HT1080 (cell line): ENCODE measurements around the gene CATSPERZ. TPM values are rescaled to one million over a fixed set of nuclear protein-coding genes. Genes with fewer than 3 reads are reported as not detected.
A peak's percentile ranks its signal among the peaks of the same experiment; 100 is the strongest.
"Not testable (repeated sequence)": the region's sequence is repeated elsewhere in the genome, so short reads cannot be mapped to it uniquely, and the experiment has no call there.

Experiments used
- DNase-seq: peaks from one replicate; pipeline ENCODE4 v3.0.0-alpha.2; 2015; ENCODE audit warnings: low read depth
- total RNA-seq: library from RNA; depleted of rRNA; stranded (reverse); fragments of >200 nt; shearing (Covaris generic); gene quantifications from 2 replicates; pipeline ENCODE4 v1.2.3, GENCODE V29; 2014

Gene CATSPERZ
- total RNA-seq, 1 experiment from 2014 or later: 1.2 TPM

DNA sequence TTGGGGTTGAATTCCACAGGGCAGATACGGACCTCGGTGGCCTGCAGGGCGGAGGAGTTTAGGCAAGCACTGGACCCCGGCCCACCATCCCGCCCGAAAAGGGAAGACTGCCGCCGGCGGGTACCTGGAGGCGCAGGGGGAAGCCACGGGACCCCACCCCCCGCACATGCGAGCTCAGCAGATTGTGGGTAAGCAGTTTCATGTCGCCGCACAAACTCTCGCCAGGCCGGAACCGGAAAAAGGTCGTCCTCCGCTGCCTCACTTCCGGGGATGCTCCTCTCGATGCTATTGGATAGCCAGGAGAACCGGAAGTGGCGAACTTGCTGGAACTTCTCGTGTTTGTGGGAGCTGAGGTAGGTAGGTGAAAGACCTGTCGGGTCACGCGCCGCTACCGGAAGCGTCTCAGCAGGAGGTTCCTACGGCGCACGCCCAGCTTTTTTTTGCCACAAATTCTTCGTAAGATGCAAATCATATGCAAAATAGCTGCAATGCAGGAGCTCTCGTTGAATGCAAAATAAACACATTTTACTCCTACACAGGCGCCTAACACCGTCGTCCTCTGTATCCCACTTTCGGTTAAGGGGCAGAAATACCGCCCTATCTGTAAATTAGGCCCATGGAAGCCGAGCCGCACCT, 17.3 kb downstream of the CATSPERZ start, which contains the start of gene TRMT112:
TSS of gene TRMT112 (minus strand) at position 235 of the 636 bp plus-strand sequence. CDS start at position 202, 33 bp downstream.
- DNase-seq: peak; percentile 99

DNA sequence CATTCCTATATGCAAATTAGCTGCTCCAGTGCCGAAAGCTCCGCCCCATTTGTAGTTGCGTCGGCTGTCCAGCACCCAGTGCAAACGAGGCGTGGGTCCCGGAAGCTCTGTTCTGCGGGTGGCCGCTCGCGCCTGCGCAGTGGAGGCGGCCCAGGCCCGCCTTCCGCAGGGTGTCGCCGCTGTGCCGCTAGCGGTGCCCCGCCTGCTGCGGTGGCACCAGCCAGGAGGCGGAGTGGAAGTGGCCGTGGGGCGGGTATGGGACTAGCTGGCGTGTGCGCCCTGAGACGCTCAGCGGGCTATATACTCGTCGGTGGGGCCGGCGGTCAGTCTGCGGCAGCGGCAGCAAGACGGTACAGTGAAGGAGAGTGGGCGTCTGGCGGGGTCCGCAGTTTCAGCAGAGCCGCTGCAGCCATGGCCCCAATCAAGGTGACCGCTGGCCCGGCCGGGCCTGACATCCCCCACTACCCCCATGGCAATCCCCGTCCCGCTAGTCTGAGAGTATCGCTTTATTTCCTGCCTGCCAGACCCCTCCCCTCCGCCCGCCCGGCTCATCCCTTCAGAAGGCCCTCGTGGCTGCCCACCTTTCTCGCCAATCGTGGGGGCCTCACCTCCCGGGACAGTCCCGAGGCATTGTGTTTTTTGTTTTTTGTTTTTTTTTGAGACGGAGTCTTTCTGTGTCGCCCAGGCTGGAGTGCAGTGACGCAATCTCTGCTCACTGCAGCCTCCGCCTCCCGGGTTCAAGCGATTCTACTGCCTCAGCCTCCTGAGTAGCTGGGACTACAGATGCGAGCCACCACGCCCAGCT, 18.0 kb downstream of the CATSPERZ start, which contains the start of gene PRDX5:
TSS of gene PRDX5 (plus strand) at position 161 of the 805 bp plus-strand sequence. CDS start at position 256, 95 bp downstream.
- DNase-seq: peak; percentile 96

DNA sequence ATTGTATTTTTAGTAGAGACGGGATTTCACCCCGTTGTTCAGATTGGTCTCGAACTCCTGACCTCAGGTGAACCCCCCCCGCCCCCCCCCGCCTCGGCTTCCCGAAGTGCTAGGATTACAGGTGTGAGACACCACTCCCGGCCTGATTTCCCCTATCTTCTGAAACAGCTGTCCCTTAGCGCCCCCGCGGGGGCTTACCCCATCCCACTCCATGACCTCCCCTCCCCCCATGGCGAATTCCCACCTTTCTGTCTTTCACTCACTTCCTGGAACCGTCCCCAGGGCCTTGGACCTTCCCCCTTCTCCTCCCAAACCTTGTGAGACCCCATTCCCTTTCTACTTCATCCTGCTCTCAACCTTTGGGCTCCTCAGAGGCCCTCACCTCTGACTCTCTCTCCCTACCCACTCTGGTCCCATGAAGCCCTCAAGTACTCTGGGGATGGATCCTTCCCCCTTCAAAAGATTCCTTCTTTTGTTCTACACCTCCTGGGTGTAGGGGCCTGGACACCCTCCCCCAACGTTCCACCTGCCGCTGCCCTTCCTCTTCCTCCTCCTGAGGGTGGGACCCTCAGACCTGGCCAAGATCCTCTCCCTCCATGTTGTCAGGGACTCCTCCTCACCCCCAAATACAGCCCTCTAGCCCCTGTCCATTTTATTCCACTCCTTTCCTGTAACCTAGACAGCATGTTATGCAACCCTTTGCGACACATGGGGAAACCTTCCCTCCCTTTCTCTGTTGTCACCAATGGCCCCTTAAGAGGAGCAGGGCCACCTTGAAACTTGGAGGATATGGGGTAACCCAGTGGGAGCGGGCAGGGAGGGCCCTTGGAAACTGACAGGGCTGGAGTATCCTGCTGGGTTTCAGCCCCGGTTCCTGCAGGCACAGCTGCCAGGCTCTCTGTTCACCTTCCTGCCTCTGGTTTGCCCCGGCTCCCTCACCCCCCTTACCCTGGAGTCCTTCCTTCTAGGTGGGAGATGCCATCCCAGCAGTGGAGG, 18.9 kb downstream of the CATSPERZ start:
- DNase-seq: no peak

DNA sequence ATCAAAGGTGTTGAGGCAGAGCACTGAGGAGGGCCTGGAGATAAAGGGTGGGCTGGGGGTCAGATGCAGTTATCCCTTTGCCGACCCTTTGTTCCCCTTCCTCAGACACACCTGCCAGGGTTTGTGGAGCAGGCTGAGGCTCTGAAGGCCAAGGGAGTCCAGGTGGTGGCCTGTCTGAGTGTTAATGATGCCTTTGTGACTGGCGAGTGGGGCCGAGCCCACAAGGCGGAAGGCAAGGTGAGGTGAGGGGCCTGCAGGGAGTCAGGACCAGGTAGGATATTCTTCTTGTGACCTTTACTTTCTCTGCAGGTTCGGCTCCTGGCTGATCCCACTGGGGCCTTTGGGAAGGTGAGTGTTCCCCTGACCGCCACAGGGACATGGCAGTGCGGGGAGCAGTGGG, 20.4 kb downstream of the CATSPERZ start:
- DNase-seq: no peak

DNA sequence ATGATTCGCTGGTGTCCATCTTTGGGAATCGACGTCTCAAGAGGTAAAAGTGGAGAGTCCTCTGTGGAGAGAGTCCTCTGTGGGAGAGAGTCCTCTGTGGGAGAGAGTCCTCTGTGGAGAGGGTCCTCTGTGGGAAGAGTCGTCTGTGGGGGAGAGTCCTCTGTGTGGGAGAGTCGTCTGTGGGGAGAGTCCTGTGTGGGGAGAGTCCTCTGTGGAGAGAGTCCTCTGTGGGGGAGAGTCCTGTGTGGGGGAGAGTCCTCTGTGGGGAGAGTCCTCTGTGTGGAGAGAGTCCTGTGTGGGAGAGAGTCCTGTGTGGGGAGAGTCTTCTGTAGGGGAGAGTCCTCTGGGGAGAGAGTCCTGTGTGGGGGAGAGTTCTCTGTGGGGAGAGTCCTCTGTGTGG, 20.9 kb downstream of the CATSPERZ start:
- DNase-seq: no peak

DNA sequence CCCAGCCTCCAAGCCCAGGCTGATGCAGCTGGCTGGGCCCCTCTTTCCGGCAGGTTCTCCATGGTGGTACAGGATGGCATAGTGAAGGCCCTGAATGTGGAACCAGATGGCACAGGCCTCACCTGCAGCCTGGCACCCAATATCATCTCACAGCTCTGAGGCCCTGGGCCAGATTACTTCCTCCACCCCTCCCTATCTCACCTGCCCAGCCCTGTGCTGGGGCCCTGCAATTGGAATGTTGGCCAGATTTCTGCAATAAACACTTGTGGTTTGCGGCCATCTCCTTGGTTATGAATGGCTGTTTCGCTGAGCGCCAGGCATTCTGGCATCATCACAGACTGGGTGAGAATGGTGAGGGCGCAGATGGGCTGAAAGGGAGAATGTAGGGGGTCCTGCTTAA, 21.4 kb downstream of the CATSPERZ start:
- no peak for DNase-seq

DNA sequence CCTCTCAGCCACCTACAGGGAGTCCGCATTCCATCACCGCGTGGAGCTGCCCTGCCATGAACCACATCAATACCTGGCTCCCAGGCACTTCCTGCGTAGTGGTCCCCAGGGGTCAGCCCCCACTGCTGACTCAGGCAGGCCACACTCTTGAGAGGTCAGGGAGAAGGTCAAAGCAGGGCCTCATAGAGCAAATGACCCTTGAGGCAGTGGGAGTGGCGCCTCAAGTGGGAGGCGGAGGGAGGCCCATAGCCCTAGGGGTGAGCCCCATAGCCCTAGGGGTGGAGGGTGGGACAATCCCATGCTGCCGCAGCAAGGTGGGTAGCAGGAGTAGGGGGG, 22.7 kb downstream of the CATSPERZ start:
- DNase-seq: no peak

DNA sequence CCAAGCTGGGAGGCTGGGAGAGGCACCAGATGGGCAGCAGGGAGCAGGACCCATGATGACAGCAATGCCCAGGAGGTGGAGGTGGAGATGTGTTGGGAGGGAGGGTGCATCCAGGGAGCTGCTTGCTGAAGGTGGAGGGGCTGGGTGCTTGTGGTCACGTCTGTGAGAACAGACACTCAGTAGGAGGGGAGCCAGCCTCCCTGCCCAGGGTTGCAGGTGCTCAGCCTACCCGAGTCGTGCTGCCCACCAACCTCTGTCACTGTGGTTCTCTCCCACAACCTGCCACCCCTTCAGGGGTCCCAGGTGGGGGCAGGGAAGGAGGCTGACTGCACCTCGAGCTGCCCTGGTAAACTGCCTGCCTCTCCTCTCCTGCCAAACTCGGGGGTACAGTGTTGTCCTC, 23.2 kb downstream of the CATSPERZ start:
- DNase-seq: no peak

DNA sequence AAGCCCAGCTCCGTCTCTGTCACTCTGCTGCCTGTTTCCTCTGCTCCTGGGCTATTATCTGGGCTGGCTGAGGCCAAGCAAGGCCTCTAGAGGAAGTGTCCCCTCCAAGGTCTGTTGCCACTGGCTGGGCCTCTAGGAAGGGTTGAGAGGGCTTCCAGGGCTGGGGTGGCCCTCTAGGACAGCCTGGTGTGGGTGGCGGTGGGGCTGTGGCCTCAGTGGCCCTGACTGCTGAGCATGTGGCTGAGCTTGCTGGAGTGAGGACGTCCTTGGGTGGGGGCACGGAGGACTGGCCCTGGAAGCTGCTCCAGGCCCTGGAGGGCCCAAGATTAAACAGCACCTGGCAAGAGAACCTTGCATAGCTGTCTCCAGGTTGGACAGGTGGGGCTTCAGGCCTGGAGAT, 23.8 kb downstream of the CATSPERZ start:
- DNase-seq: not testable (repeated sequence)

DNA sequence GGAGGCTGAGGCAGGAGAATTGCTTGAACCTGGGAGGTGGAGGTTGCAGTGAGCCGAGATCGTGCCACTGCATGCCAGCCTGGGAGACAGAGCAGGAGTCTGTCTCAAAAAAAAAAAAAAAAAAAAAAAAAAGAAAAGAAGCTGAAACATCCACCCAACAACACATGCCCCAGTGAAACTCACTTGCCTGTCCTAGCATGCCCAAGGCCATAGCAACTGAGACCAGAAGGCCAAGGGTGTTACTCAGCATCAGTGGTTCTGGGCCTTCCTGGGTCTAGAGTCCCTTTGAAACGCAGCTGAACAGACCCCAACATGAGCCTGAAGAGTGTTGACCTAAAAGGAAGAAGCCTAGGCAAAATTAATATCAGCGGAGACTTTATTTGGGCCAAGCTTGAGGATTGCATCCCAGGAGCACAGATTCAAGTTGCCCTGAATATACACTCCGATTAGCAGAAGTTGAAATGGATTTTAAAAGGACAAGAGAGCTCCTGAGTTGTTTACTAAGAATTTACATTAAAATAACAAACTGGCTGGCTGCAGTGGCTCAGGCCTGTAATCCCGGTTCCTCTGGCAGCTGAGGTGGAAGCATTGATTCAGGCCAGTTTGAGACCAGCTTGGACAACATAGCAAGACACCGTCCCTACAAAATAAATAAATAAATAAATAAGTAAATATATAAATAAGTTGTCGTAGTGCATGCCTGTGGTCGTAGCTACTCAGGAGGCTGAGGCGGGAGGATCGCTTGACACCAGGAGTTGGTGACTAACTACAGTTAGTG, 24.7 kb downstream of the CATSPERZ start:
- DNase-seq: no peak

DNA sequence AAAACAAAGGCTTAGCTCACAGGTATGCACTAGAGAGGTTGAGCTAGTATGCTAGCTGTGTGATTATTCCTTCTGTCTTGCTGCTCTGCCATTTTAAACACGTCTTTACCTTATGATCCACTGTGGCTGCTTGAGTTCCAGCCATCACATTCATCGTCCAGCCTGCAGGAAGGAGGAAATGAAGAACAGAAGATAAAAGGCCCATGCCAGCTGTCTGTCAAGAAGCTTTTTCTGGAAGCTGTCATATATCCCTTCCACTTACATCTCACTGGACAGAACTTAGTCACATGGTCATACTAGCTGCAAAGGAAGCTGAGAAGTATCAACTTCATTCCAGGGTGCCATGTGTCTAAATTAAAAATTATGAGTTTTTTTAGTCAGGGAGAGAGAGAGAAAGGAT, 27.2 kb downstream of the CATSPERZ start:
- no peak for DNase-seq

DNA sequence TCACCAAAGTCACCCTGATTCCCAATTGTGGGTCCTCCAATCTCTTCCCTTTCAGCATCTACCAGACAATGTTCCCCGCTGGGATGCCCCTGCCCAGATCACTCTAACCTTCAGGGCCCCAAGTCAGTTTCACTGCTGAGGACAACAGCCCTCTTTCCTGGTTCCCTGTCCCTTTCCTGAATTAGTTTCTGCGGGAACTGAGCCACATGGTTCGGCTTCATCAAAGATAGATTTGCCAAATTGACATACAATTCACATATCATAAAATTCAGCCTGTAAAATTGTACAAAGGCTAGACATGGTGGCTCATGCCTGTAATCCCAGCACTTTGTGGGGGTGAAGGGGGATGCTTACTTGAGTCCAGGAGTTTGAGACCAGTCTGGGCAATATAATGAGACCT, 27.8 kb downstream of the CATSPERZ start:
- DNase-seq: no peak

DNA sequence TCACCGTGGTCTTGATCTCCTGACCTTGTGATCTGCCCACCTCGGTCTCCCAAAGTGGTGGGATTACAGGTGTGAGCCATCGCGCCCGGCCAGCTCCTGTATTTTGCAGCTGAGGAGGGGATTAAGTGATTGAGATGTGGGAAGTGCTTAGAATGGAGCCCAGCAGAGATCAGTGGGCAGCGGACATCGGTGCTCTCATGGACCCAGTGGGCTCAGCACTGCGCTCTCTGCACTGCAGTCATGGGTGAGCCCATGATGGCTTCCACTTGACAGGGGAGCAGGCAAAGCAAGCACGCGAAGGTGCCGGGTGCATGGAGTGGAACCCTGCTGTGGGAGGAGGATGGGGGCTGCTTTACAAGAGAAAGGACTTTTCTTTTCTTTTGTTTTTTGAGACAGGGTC, 30.7 kb downstream of the CATSPERZ start:
- no peak for DNase-seq

DNA sequence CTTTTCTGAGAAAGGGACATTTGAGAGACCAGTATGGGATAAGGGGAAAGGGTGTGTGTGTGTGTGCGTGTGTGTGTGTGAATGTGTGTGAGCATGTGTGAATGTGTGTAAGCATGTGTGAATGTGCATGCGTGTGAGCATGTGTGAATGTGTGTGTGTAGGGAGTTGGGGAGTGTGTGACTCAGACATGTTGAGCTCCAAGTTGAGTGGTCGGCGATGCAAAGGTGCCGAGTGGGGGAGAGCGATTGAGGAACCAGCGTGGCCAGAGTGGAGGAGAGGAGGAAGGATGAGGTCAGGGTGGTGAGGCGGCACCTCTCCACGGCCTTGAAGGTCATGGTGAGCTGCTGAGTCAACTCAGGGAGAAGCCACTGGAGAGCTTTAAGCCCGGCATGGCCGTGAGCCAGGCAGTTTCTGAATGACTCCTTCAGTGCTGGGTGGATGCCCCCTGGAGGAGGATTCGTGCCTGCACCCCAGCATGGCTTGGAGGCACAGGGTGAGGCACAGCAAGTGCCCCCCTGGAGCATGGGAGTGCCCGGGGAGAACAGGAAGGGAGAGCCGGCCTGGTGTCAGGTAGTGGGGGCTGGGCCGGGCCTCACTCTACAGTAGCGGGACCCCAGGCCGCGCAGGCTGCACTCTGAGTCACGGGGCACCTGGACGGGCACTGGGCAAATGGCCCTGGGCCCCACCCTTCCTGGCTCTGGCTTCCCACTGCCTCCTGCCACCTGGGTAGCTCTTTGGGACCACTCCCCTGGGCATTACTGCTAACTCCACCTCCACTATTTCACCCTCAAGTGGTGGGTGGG, 31.6 kb downstream of the CATSPERZ start:
- peak; percentile 90 for DNase-seq

DNA sequence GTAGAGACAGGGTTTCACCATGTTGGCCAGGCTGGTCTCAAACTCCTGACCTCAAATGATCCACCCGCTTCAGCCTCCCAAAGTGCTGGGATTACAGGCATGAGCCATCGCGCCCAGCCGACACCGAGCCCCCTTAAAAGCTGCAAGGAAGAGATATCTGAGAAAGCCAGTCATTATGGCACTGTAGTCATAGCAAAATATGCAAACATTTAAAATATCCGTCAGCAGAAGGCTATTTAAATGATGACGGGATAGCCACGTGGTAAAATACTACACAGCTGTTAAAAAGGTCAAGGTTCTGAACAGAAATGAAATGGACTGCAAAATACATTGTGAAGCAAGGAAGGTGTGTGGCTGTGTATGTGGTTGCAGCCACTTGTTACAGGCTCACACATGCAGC, 33.4 kb downstream of the CATSPERZ start:
- DNase-seq: no peak

DNA sequence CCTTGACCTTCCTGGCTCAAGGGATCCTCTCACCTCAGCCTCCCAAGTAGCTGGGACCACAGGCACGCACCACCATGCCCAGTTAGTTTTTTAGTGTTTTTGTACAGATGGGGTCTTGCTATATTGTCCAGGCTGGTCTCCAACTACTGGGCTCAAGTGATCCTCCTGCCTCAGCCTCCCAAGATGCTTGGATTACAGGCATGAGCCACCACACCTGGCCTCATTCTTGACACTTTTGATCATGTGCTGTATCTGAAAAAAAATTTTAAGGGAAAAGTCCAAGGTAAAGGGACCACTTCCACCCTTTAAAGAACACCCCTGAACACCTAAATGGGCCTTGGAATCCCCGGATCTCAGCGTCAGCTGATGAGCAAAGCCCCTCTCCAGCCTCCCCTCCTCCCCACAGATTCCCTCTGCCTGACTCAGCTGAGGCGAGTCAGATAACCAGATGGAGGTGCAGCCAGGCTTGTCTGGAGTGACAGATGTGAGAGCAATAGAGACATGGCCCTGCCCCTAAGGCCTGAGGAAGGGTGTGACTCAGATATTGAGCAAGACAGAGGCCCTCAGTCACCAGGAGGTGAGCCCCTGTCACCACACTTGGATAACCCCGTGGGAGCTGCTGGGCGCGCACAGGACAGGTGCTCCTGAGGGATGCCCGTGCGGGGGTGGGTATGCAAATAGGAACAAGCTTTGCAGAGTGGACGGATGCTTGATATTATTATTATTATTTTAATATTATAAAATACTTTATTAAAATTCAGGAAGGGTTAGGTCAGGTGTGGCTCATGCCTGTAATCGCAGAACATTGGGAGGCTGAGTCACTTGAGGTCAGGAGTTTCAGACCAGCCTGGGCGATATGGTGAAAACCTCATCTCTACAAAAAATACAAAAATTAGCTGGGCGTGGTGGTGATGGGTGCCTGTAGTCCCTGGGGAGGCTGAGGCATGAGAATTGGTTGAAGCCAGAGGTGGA, 34.9 kb downstream of the CATSPERZ start:
- DNase-seq: peak; percentile 98

DNA sequence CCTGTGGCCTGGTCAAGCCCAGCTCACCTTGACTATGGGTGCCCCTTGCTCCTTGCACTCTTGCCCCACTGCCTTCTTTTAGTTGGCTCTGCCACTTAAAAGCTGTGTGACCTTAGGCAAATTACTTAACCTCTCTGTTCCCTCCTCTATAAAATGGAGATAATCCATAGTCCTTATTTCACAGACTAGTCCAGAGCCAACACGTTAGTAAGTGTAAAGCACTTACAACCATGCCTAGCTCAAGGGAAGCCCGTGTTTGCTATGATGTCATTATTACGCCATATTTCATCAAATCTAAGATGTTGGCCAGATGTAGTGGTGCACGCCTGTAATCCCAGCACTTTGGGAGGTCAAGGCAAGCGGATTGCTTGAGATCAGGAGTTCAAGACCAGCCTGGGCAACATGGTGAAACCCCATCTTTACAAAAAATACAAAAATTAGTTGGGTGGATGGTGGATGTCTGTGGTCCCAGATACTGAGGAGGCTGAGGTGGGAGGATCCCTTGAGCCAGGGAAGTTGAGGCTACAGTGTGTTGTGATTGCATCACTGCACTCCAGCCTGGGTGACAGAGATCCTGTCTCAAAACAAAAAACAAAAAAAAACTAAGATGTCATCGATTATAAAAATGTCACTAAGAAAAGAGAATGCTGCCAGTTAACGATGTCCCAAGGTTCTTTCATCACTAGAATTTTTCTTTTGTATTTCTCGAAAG, 37.5 kb downstream of the CATSPERZ start:
- DNase-seq: no peak

DNA sequence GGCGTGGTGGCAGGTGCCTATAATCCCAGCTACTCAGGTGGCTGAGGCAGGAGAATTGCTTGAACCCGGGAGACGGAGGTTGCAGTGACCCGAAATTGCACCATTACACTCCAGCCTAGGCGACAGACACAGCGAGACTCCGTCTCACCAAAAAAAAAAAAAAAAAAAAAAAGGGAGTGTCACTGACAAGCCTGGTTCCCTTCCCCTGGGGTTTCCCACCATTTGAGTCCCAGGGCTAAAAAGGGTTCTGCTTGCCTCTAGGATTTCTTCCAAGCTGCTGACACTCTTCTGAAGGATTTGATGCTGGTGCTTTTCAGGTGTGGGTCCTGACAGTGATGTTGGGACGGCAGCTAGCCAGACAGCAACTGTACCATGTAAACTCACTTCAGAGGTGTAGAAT, 38.6 kb downstream of the CATSPERZ start:
- DNase-seq: no peak
